GM18498 (cell line): ENCODE data around the gene CHRNA4.

Experiments
- ATAC-seq: cut with Tn5 transposase; IDR thresholded peaks from one replicate; pipeline ENCODE4 v1.9.1; 2021; ENCODE audit warnings: mild to moderate bottlenecking, moderate library complexity; ENCODE audit not compliant: unreplicated experiment

Gene CHRNA4

GRCh38 chr20:63294536-63294900, 66.6 kb downstream of the CHRNA4 start:
- no peak for ATAC-seq

- no peak for ATAC-seq
Measured at GRCh38 chr20:63293871-63294535, 67.1 kb downstream of the CHRNA4 start.

GRCh38 chr20:63293456-63293855, 67.7 kb downstream of the CHRNA4 start:
- ATAC-seq = no peak
